Liver (tissue), 9 donors: ENCODE data around the gene PHYKPL. TPM values are rescaled to one million over a fixed set of nuclear protein-coding genes. Genes with fewer than 3 reads are reported as not detected.

ENCODE experiments used
- DNase-seq: peaks from one replicate; pipeline ENCODE4 v3.0.0-alpha.2; 2017; ENCODE audit warnings: low spot score
- H3K27ac ChIP-seq, 2 donors: one replicate each; pipeline ENCODE4 v1.7.0; 2013; ENCODE audit warnings: inconsistent platforms in 2 of 2, low read length in 2 of 2, control low read depth in 1 of 2, low read depth in 1 of 2, mild to moderate bottlenecking in 1 of 2
- H3K27me3 ChIP-seq, 4 donors: one replicate each; pipeline versions ENCODE4 v1.6.1 to v1.7.0; 2013; ENCODE audit warnings: low read length in 3 of 4, inconsistent platforms in 1 of 4, mild to moderate bottlenecking in 1 of 4, moderate library complexity in 1 of 4; ENCODE audit not compliant: control insufficient read depth in 4 of 4, insufficient read depth in 4 of 4
- H3K36me3 ChIP-seq, 4 donors: one replicate each; pipeline versions ENCODE4 v1.6.1 to v1.7.0; 2013; ENCODE audit warnings: low read length in 3 of 4, mild to moderate bottlenecking in 3 of 4, low read depth in 1 of 4, moderate library complexity in 1 of 4; ENCODE audit not compliant: control insufficient read depth in 4 of 4, insufficient read depth in 3 of 4
- H3K4me1 ChIP-seq, 4 donors: one replicate each; pipeline versions ENCODE4 v1.6.1 to v1.7.0; 2013; ENCODE audit warnings: low read length in 3 of 4, mild to moderate bottlenecking in 3 of 4, moderate library complexity in 1 of 4; ENCODE audit not compliant: control insufficient read depth in 4 of 4, insufficient read depth in 4 of 4
- H3K4me3 ChIP-seq, 3 donors: one replicate each; pipeline versions ENCODE4 v1.6.1 to v1.7.0; 2013; ENCODE audit warnings: low read length in 3 of 3, control low read depth in 1 of 3, low read depth in 1 of 3, mild to moderate bottlenecking in 1 of 3
- H3K9ac ChIP-seq, 2 donors: one replicate each; pipeline ENCODE4 v1.7.0; 2013; ENCODE audit warnings: low read length in 2 of 2, mild to moderate bottlenecking in 2 of 2, moderate library complexity in 2 of 2, control low read depth in 1 of 2, low read depth in 1 of 2
- H3K9me3 ChIP-seq, 4 donors: one replicate each; pipeline versions ENCODE4 v1.6.1 to v1.7.0; 2013; ENCODE audit warnings: low read length in 3 of 4; ENCODE audit not compliant: control insufficient read depth in 4 of 4
- ATF3 ChIP-seq: IDR thresholded peaks from 2 replicates; pipeline ENCODE4 v1.6.1; 2016; ENCODE audit warnings: antibody characterized with exemption
- EGR1 ChIP-seq, 2 donors: IDR thresholded peaks; 2 replicates each; pipeline ENCODE4 v1.6.1; 2016 to 2018; ENCODE audit warnings: antibody characterized with exemption in 2 of 2, low read depth in 2 of 2
- FOXA1 ChIP-seq: IDR thresholded peaks from 2 replicates; pipeline ENCODE4 v1.6.1; 2016; ENCODE audit warnings: antibody characterized with exemption
- FOXA2 ChIP-seq: IDR thresholded peaks from 2 replicates; pipeline ENCODE4 v1.6.1; 2016; ENCODE audit warnings: antibody characterized with exemption
- HNF4A ChIP-seq, 2 donors: conservative IDR thresholded peaks; 2 replicates each; pipeline ENCODE4 v1.6.1; 2016; ENCODE audit warnings: antibody characterized with exemption in 2 of 2, mild to moderate bottlenecking in 2 of 2
- HNF4G ChIP-seq: IDR thresholded peaks from 2 replicates; pipeline ENCODE4 v1.6.1; 2016; ENCODE audit warnings: antibody characterized with exemption
- JUND ChIP-seq, 2 donors: IDR thresholded peaks; 2 replicates each; pipeline ENCODE4 v1.6.1; 2016; ENCODE audit warnings: antibody characterized with exemption in 2 of 2
- NR2F2 ChIP-seq: IDR thresholded peaks from 2 replicates; pipeline ENCODE4 v1.6.1; 2016; ENCODE audit warnings: antibody characterized with exemption
- RAD21 ChIP-seq, 2 donors: IDR thresholded peaks; 2 replicates each; pipeline ENCODE4 v1.6.1; 2016; ENCODE audit warnings: antibody characterized with exemption in 2 of 2, mild to moderate bottlenecking in 2 of 2
- RXRA ChIP-seq, 2 donors: IDR thresholded peaks; 2 replicates each; pipeline ENCODE4 v1.6.1; 2017 to 2018; ENCODE audit warnings: antibody characterized with exemption in 2 of 2, mild to moderate bottlenecking in 1 of 2
- SP1 ChIP-seq: IDR thresholded peaks from 2 replicates; pipeline ENCODE4 v1.6.1; 2018; ENCODE audit warnings: antibody characterized with exemption, mild to moderate bottlenecking
- WGBS: extraction: QIAGEN DNeasy Blood & Tissue Kit; methylation state at CpG from one replicate; pipeline ENCODE4 v1.1.7; 2013; 5-methylcytosine and 5-hydroxymethylcytosine counted together
- polyA plus RNA-seq, 2 donors: library from polyadenylated mRNA; stranded (reverse) in 1 of 2; unstranded in 1 of 2; fragments of 200-250 nt in 1 of 2; fragments of >200 nt in 1 of 2; fragmentation: Nextera tagmentation in 1 of 2; extraction: Ambion mirVana in 1 of 2; gene quantifications; one replicate each; pipeline versions ENCODE4 v1.2.1 to v1.2.3, GENCODE V29; 2013 to 2015
- total RNA-seq, 2 donors: library from RNA; depleted of rRNA; stranded (reverse); fragments of >200 nt; gene quantifications; one replicate each; pipeline ENCODE4 v1.2.3, GENCODE V29; 2014
- TF ChIP-seq, protein P1 (sequence below): IDR thresholded peaks from 2 replicates; pipeline ENCODE4 v1.6.1; 2016; ENCODE audit warnings: antibody characterized with exemption
- TF ChIP-seq, protein P2 (sequence below): IDR thresholded peaks from 2 replicates; pipeline ENCODE4 v1.6.1; 2016; ENCODE audit warnings: antibody characterized with exemption, mild to moderate bottlenecking
- TF ChIP-seq, protein P3 (sequence below): IDR thresholded peaks from 2 replicates; pipeline ENCODE4 v1.6.1; 2016; ENCODE audit warnings: antibody characterized with exemption
- donor health status: healthy.
- donor health status: healthy.
- donor health status: healthy.
- donor health status: healthy.
- donor health status: healthy.

Gene PHYKPL
- total and polyA plus RNA-seq, 4 donors, result 25.6 to 103 (median 45.0) TPM

DNA sequence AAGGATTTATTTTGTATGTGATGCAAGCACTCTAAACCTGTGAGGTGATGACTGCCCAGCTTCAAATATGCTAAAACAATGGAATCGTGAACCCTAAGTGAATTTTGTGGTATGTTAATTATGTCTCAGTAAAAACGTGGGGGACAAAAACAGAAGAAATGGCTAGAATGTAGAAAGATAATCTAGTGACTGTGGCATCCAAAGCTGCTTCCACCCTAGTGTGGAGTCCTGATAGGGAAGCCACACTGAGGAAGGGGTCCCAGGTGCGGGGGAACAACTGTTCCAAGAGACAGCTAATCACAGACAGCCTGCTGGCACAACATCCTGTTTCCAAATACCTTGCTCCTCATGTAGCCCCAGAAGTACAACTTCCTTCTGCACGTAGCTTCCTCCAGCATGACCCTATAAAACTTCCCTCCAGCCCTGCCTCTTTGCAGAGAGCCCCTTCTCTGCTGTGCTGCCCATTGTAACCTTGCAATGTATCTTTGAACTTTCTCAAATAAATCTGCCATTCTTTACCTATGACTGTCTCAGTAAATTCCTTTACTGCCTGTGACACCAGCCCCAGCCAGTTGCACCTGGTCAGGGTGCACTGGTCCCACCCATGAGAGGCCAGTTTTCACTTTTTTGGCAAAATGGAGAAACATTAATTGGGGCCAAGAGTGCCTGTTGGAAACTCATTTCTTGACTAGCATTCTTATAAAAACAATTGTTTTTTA lies 50.3 kb downstream of the PHYKPL start:
- Histone ChIP-seq H3K4me3 (no peak overlapping the region), H3K9me3 (no peaks in the 10 kb centered on the region), H3K36me3 (no peaks in the 10 kb centered on the region), H3K27me3 (peaks cover 0 to 2% (median 0%) of the 10 kb centered on the region in 4 donors), H3K27ac (no peak overlapping the region), H3K4me1 (no peaks in the 10 kb centered on the region), H3K9ac (no peak overlapping the region)
- no peak for DNase-seq
- TF ChIP-seq RXRA (IDR thresholded peaks at IDR 0.05) (no peak), JUND (IDR thresholded peaks at IDR 0.05) (no peak), SP1 (no peak), RAD21 (IDR thresholded peaks at IDR 0.05) (no peak), HNF4A (conservative IDR thresholded peaks at IDR 0.05) (no peak), HNF4G (no peak)
- TF ChIP-seq, protein P1, sequence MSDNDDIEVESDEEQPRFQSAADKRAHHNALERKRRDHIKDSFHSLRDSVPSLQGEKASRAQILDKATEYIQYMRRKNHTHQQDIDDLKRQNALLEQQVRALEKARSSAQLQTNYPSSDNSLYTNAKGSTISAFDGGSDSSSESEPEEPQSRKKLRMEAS, result no peak
- TF ChIP-seq, protein P2, sequence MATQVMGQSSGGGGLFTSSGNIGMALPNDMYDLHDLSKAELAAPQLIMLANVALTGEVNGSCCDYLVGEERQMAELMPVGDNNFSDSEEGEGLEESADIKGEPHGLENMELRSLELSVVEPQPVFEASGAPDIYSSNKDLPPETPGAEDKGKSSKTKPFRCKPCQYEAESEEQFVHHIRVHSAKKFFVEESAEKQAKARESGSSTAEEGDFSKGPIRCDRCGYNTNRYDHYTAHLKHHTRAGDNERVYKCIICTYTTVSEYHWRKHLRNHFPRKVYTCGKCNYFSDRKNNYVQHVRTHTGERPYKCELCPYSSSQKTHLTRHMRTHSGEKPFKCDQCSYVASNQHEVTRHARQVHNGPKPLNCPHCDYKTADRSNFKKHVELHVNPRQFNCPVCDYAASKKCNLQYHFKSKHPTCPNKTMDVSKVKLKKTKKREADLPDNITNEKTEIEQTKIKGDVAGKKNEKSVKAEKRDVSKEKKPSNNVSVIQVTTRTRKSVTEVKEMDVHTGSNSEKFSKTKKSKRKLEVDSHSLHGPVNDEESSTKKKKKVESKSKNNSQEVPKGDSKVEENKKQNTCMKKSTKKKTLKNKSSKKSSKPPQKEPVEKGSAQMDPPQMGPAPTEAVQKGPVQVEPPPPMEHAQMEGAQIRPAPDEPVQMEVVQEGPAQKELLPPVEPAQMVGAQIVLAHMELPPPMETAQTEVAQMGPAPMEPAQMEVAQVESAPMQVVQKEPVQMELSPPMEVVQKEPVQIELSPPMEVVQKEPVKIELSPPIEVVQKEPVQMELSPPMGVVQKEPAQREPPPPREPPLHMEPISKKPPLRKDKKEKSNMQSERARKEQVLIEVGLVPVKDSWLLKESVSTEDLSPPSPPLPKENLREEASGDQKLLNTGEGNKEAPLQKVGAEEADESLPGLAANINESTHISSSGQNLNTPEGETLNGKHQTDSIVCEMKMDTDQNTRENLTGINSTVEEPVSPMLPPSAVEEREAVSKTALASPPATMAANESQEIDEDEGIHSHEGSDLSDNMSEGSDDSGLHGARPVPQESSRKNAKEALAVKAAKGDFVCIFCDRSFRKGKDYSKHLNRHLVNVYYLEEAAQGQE, result no peak
- TF ChIP-seq, protein P3, sequence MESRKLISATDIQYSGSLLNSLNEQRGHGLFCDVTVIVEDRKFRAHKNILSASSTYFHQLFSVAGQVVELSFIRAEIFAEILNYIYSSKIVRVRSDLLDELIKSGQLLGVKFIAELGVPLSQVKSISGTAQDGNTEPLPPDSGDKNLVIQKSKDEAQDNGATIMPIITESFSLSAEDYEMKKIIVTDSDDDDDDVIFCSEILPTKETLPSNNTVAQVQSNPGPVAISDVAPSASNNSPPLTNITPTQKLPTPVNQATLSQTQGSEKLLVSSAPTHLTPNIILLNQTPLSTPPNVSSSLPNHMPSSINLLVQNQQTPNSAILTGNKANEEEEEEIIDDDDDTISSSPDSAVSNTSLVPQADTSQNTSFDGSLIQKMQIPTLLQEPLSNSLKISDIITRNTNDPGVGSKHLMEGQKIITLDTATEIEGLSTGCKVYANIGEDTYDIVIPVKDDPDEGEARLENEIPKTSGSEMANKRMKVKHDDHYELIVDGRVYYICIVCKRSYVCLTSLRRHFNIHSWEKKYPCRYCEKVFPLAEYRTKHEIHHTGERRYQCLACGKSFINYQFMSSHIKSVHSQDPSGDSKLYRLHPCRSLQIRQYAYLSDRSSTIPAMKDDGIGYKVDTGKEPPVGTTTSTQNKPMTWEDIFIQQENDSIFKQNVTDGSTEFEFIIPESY, result no peak
- WGBS, result 47% methylated on average over 4 of the region's 4 CpGs

DNA sequence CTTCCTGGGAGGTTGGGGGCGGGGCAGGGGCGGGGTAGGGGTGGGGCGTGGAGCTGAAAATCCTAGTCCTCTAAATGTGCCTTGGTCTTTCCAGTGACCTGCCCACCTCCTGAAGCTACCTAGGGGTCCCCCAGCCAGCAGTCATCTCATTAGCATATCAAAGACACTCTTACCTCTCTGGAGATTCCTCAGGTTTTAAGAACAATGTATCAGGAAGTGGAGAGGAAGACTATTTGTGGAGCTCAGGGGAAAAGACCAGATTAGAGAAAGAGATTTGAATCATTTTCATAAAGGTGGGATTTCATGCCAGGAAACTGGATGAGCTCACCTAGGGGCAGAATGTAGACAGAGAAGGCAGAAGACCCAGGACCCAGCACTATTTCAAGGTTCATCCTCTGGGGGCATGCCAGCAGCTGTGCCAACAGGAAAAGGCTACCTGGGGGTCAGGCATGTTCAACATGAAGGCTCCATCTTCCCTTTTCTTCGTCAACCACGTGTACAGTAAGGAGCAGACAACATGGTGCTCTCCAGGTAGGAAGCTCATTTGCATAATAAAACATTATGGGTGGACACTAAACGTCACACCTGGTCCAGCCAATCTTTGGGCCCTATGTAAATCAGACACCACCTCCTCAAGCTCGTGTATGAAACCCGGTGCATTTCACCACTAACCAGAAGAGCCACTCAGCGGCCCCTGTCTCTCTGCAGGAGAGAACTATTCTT lies 52.3 kb downstream of the PHYKPL start:
- TF ChIP-seq FOXA2, result no peak
- no peak for TF ChIP-seq NR2F2
- TF ChIP-seq, protein P2, result no peak
- no peak for TF ChIP-seq SP1
- TF ChIP-seq RAD21 (IDR thresholded peaks at IDR 0.05), result no peak
- no peak for TF ChIP-seq FOXA1
- TF ChIP-seq, protein P3, result no peak
- no peak for TF ChIP-seq EGR1 (IDR thresholded peaks at IDR 0.05; ENCODE audit: low read depth in 2 of 2)
- TF ChIP-seq HNF4G, result no peak
- no peak for TF ChIP-seq ATF3
- Histone ChIP-seq H3K9me3 (no peaks in the 10 kb centered on the region), H3K9ac (no peak overlapping the region), H3K4me1 (no peaks in the 10 kb centered on the region), H3K27ac (no peak overlapping the region), H3K36me3 (no peaks in the 10 kb centered on the region), H3K27me3 (peaks cover 0 to 2% (median 0%) of the 10 kb centered on the region in 4 donors), H3K4me3 (no peak overlapping the region)
- DNase-seq, result no peak
- 38% methylated on average over 9 of the region's 9 CpGs for WGBS
